HG03354 (cell line): Measurements from ENCODE around the gene SH3PXD2A.
A peak's percentile ranks its signal among the peaks of the same experiment; 100 is the strongest.

ENCODE experiments used
- ATAC-seq: cut with Tn5 transposase; IDR thresholded peaks from one replicate; pipeline ENCODE4 v1.9.1; 2021; ENCODE audit warnings: mild to moderate bottlenecking; ENCODE audit not compliant: unreplicated experiment, poor library complexity, severe bottlenecking

SH3PXD2A gene

GRCh38 chr10:103881416-103882284 lies 26.3 kb upstream of the SH3PXD2A start:
- ATAC-seq = no peak

- no peak for ATAC-seq
Measured at GRCh38 chr10:103879831-103880230, 24.5 kb upstream of the SH3PXD2A start.

- no peak for ATAC-seq
Measured at GRCh38 chr10:103879409-103879808, 24.0 kb upstream of the SH3PXD2A start.

- ATAC-seq = no peak
Measured at GRCh38 chr10:103877861-103878260, 22.5 kb upstream of the SH3PXD2A start.

GRCh38 chr10:103876155-103876554 lies 20.8 kb upstream of the SH3PXD2A start:
- ATAC-seq = no peak

- no peak for ATAC-seq
Measured at GRCh38 chr10:103874730-103875129, 19.4 kb upstream of the SH3PXD2A start.

GRCh38 chr10:103872137-103872931 lies 17.0 kb upstream of the SH3PXD2A start:
- ATAC-seq = no peak

GRCh38 chr10:103871006-103871405 lies 15.6 kb upstream of the SH3PXD2A start:
- no peak for ATAC-seq

- ATAC-seq = no peak
Measured at GRCh38 chr10:103870516-103870915, 15.1 kb upstream of the SH3PXD2A start.

- no peak for ATAC-seq
Measured at GRCh38 chr10:103869336-103869735, 14.0 kb upstream of the SH3PXD2A start.

- no peak for ATAC-seq
Measured at GRCh38 chr10:103868200-103868599, 12.8 kb upstream of the SH3PXD2A start.

- no peak for ATAC-seq
Measured at GRCh38 chr10:103861505-103861904, 6.1 kb upstream of the SH3PXD2A start.

GRCh38 chr10:103859161-103860086 lies 4.0 kb upstream of the SH3PXD2A start:
- peak; percentile 71 for ATAC-seq

- ATAC-seq = no peak
Measured at GRCh38 chr10:103858360-103858759, 3.0 kb upstream of the SH3PXD2A start.

GRCh38 chr10:103856797-103857170 lies 1.4 kb upstream of the SH3PXD2A start:
- ATAC-seq = no peak

- no peak for ATAC-seq
Measured at GRCh38 chr10:103855852-103856796, 748 bp upstream of the SH3PXD2A start.

GRCh38 chr10:103854686-103855391 lies 537 bp downstream of the SH3PXD2A start:
- ATAC-seq = no peak

GRCh38 chr10:103854265-103854685 lies 1.1 kb downstream of the SH3PXD2A start:
- no peak for ATAC-seq
